ENCODE results near the gene AKAP13.

DNA sequence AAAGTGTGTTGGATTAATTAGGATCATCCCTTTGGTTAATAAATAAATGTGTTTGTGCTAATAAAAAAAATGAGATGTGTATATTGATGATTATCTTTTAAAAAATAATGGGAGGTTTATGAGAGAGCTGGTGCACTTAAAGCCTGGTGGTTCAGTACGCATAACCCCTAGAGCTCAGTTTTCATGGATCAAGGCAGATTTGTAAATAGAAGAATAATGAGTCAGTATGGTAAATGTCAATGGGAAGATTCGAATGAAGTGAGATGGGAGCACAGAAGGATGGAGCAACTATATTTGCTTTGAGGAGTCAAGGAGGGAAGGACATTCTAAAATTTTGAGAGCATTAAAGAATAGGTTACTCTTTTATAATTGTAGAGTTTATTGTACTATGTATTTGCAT lies 35.4 kb downstream of the AKAP13 start:
- TF ChIP-seq, protein P1, sequence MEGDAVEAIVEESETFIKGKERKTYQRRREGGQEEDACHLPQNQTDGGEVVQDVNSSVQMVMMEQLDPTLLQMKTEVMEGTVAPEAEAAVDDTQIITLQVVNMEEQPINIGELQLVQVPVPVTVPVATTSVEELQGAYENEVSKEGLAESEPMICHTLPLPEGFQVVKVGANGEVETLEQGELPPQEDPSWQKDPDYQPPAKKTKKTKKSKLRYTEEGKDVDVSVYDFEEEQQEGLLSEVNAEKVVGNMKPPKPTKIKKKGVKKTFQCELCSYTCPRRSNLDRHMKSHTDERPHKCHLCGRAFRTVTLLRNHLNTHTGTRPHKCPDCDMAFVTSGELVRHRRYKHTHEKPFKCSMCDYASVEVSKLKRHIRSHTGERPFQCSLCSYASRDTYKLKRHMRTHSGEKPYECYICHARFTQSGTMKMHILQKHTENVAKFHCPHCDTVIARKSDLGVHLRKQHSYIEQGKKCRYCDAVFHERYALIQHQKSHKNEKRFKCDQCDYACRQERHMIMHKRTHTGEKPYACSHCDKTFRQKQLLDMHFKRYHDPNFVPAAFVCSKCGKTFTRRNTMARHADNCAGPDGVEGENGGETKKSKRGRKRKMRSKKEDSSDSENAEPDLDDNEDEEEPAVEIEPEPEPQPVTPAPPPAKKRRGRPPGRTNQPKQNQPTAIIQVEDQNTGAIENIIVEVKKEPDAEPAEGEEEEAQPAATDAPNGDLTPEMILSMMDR (IDR thresholded peaks at IDR 0.05), result no peak
- no peak for TF ChIP-seq POLR2A (IDR thresholded peaks at IDR 0.05)
